HepG2 (cell line): ENCODE results near the gene TK1.

Experiments
- ZNF235 ChIP-seq: sonication (generic); formaldehyde crosslinking; IDR thresholded peaks from 2 replicates; pipeline ENCODE4 v1.8.1; 2023; ENCODE audit warnings: mild to moderate bottlenecking, missing genetic modification reagents, borderline replicate concordance
- TF ChIP-seq, protein P1 (sequence below): sonication (generic); formaldehyde crosslinking; IDR thresholded peaks from 2 replicates; pipeline ENCODE4 v1.4.0; 2020; ENCODE audit warnings: low read depth, mild to moderate bottlenecking, missing genetic modification reagents

DNA sequence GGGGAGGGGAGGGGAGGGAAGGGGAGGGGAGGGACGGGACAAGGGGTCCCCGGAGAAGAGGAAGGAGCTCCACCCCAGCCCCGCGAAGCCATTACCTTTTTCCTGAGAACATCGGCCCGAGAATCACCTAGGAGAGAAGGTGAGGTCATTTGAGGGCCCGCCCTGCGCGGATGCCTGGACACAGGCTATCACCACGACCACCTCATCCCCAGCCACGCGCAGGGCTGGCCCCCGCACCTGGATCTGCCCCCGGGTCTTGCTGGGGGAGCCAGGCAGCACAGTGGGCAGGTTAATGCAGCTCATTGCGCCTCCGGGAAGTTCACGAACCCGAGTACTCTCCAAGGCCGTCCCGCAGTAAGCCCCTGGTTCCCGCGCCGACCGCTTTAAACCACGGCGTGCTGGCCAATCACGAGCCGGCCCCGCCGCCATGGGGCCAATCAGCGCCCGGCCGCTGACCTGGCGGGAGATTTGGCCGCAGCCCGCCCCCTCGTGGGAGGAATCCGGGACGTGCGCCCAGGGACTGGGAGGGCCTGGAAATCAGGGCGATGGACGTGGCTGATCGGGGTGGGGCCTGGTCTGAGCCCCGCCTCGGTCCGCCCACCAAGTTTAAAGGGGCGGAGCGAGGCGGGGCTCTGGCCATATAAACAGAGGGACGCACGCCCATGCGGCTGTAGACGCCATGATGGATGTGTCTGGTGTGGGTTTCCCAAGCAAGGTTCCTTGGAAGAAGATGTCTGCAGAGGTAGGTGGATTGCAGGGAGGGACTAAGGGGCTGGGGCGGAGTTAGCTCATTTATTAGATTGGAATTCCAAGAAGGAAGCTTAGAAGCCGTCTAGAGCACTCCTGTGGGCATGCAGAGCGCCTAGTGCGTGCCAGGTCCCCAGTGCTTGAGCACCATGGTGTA, at the start of gene TK1, which contains the start of gene AFMID:
- TF ChIP-seq, protein P1, sequence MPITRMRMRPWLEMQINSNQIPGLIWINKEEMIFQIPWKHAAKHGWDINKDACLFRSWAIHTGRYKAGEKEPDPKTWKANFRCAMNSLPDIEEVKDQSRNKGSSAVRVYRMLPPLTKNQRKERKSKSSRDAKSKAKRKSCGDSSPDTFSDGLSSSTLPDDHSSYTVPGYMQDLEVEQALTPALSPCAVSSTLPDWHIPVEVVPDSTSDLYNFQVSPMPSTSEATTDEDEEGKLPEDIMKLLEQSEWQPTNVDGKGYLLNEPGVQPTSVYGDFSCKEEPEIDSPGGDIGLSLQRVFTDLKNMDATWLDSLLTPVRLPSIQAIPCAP (CRISPR knock-in tag): no peak
- TF ChIP-seq ZNF235: peak; percentile 71; the same call in 1 of the 2 replicates
